Measurements from ENCODE around the gene FHOD1. TPM values are rescaled to one million over a fixed set of nuclear protein-coding genes. Genes with fewer than 3 reads are reported as not detected.

Gene FHOD1
- total RNA-seq, 4 donors from 2014 or later = 15.1 to 53.3 (median 32.5) TPM

DNA sequence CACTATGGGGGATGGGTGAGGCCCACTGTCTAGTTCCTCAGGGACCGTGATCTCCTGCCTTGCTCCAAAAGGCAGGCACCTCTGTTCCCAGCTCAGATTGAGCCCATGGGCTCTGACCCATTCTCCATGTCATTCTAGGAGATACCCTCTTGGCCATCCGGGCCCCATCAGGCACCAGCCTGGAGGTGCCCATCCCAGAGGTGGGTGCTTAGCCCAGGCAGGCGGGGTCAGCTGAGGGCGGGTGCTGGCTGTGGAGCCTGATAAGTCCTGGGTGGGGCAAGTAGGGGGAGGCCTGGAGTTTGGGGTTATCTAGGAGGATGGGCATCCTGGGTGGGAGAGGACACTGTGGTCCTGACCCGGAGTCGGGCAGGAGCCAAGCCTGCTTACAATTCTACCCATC is 53.0 kb downstream of the FHOD1 start:
- no peak for TF ChIP-seq CTCF (IDR thresholded peaks at IDR 0.05)
- no peak for DNase-seq (ENCODE audit: low spot score)
- no peak for ATAC-seq (ENCODE audit: low FRiP score)

GRCh38 chr16:67193536-67193935 is 53.7 kb downstream of the FHOD1 start:
- no peak for ATAC-seq (ENCODE audit: low FRiP score)
- TF ChIP-seq CTCF (IDR thresholded peaks at IDR 0.05) = no peak
- no peak for DNase-seq (ENCODE audit: low spot score)

- TF ChIP-seq CTCF (IDR thresholded peaks at IDR 0.05) = no peak
- no peak for ATAC-seq (ENCODE audit: low FRiP score)
- DNase-seq (ENCODE audit: low spot score) = no peak
Measured at GRCh38 chr16:67192781-67193361, 54.4 kb downstream of the FHOD1 start.

GRCh38 chr16:67191995-67192681 is 55.1 kb downstream of the FHOD1 start, which contains the start of gene E2F4:
Gene E2F4, plus strand, starts transcription at chr16:67192155. Its CDS starts 73 bp downstream, at chr16:67192228.
- peak; percentile 60 for DNase-seq (ENCODE audit: low spot score)
- no peak for TF ChIP-seq CTCF (IDR thresholded peaks at IDR 0.05)
- peak; percentile 86 for ATAC-seq (ENCODE audit: low FRiP score)

DNA sequence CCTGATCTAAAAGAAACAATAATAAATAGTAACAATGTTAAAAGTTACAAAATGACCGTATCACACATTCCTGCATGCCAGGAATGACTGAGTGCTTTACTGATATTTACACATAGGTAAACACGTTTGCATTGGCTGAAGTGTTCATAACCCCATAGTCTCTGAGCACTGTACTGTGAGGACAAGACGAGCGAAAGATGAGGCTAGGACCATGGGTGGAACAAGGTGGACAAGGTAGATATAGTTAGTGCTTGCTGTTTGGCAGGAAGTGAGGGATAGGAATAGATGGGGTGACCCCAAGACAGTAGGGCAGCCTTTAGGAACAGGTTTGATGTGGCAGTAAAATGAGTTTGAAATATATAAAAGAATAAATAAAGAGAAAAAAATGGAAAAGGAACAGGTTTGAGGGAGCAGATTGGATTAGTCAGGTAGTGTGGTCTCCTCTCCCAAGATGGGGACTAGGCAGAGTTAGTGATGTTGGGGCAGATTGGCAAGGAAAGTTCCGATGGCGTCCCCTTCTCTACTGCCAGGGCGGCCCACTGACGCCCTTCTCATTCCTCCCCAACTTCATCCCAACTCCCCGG is 55.8 kb downstream of the FHOD1 start:
- DNase-seq (ENCODE audit: low spot score) (no peak), ATAC-seq (ENCODE audit: low FRiP score) (no peak)
- TF ChIP-seq CTCF (IDR thresholded peaks at IDR 0.05) = no peak

DNA sequence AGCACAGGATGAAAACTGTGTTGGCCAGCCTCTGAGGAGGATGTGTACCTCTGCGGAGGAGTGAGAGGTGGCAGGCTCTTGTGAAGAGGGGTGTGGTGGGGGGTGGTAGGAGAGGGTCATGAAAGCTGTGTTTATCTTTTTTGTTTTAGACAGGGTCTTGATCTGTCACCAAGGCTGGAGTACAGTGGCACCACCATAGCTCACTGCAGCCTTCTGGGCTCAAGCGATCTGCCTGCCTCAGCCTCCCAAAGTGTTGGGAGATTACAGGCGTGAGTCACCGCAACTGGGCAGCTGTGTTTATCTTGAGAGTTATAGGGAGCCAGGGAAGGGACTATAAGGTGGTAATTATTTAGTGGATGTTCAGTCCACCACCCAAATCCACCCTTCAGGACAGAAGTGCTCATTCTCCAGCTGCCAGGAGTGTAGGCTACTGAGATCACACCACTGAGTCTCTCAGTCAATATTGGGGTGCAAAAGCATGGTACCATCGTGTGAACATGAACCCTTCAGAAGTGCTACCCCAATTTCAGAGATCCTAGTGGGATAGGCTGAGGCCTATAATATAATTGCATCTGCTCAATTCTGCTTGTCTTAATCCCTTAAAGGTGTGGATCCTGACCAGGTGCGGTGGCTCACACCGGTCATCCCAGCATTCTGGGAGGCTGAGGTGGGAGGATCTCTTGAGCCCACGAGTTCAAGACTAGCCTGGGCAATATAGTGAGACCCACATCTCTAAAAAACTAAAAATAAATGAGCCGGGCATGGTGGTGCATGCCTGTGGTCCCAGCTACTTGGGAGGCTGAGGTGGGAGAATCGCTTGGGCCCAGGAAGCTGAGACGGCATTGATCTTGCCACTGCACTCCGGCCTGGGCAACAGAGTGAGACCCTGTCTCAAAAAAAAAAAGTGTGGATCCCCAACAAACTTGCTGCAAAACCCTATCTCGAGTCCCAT is 56.6 kb downstream of the FHOD1 start:
- no peak for TF ChIP-seq CTCF (IDR thresholded peaks at IDR 0.05)

More for the DNA sequence above, 56.6 kb downstream of the FHOD1 start:
- ATAC-seq (ENCODE audit: low FRiP score) (no peak), DNase-seq (ENCODE audit: low spot score) (no peak)

Data from omental fat pad (tissue), 4 donors.